ENCODE measurements around the gene UBE3B.

The UBE3B gene

DNA sequence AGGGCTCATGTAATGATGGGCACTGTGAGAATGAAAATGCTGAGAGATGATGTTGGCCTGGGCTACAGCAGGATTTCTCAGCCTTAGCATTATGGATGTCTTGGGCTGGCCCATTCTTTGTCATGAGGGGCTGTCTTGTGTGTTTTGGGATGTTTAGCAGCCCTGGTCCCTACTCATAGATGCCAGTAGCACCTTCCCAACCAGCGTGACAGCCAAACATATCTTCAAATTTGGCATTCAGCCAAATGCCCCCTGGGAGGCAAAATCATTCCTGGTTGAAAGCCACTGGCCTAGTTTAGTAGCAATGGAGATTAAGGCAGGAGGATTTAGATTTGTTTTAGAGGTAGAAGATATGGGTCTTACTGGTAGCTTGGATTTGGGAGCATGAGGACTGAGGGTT, 26.6 kb downstream of the UBE3B start:
- H3K27me3 ChIP-seq (ENCODE audit: control insufficient read depth, insufficient read depth, low read length): no peaks in the 10 kb centered on the region
- no peak overlapping the region for H3K27ac ChIP-seq (ENCODE audit: low read length)
- H3K9ac ChIP-seq (ENCODE audit: low read length): no peak overlapping the region
- H3K4me3 ChIP-seq (ENCODE audit: low read length): no peak overlapping the region
- no peaks in the 10 kb centered on the region for H3K9me3 ChIP-seq (ENCODE audit: control insufficient read depth, low read depth, low read length)
- peaks cover 52% of the 10 kb centered on the region for H3K36me3 ChIP-seq (ENCODE audit: control insufficient read depth, low read depth, low read length)
- H3K4me1 ChIP-seq (ENCODE audit: control insufficient read depth, low read depth, low read length): no peaks in the 10 kb centered on the region

GRCh38 chr12:109510196-109510595, 32.8 kb downstream of the UBE3B start:
- H3K27ac ChIP-seq (ENCODE audit: low read length): no peak overlapping the region
- peaks cover 52% of the 10 kb centered on the region for H3K36me3 ChIP-seq (ENCODE audit: control insufficient read depth, low read depth, low read length)
- no peaks in the 10 kb centered on the region for H3K9me3 ChIP-seq (ENCODE audit: control insufficient read depth, low read depth, low read length)
- no peak overlapping the region for H3K9ac ChIP-seq (ENCODE audit: low read length)
- no peaks in the 10 kb centered on the region for H3K27me3 ChIP-seq (ENCODE audit: control insufficient read depth, insufficient read depth, low read length)
- H3K4me3 ChIP-seq (ENCODE audit: low read length): no peak overlapping the region
- H3K4me1 ChIP-seq (ENCODE audit: control insufficient read depth, low read depth, low read length): no peaks in the 10 kb centered on the region

- Histone ChIP-seq H3K9ac (ENCODE audit: low read length) (no peak overlapping the region), H3K27me3 (ENCODE audit: control insufficient read depth, insufficient read depth, low read length) (no peaks in the 10 kb centered on the region), H3K36me3 (ENCODE audit: control insufficient read depth, low read depth, low read length) (peaks cover 49% of the 10 kb centered on the region), H3K4me3 (ENCODE audit: low read length) (no peak overlapping the region), H3K9me3 (ENCODE audit: control insufficient read depth, low read depth, low read length) (no peaks in the 10 kb centered on the region), H3K27ac (ENCODE audit: low read length) (no peak overlapping the region), H3K4me1 (ENCODE audit: control insufficient read depth, low read depth, low read length) (no peaks in the 10 kb centered on the region)
These were observed 35.2 kb downstream of the UBE3B start for GRCh38 chr12:109512608-109513007.

DNA sequence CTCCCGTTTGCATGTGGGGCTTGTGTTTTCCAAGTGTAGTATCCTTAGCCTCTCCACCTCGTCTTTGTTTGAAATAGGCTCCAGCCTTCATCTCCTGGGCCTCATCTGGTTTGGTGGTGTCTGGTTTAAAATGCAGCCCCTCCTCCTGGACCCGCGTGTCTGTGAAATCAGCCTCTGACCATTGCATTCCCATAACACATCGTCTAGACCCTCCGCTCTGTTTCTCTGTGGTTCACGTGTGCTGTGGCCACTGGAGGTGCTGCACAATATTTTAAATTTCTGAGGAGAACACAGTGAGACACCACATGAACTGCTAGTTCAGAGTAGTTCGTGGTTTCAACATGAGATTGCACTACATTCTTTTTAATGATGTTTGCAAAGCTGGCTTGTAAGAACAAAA, 35.6 kb downstream of the UBE3B start:
- Histone ChIP-seq H3K27me3 (ENCODE audit: control insufficient read depth, insufficient read depth, low read length) (no peaks in the 10 kb centered on the region), H3K4me3 (ENCODE audit: low read length) (no peak overlapping the region), H3K27ac (ENCODE audit: low read length) (no peak overlapping the region), H3K36me3 (ENCODE audit: control insufficient read depth, low read depth, low read length) (peaks cover 46% of the 10 kb centered on the region), H3K4me1 (ENCODE audit: control insufficient read depth, low read depth, low read length) (no peaks in the 10 kb centered on the region), H3K9ac (ENCODE audit: low read length) (no peak overlapping the region), H3K9me3 (ENCODE audit: control insufficient read depth, low read depth, low read length) (no peaks in the 10 kb centered on the region)

DNA sequence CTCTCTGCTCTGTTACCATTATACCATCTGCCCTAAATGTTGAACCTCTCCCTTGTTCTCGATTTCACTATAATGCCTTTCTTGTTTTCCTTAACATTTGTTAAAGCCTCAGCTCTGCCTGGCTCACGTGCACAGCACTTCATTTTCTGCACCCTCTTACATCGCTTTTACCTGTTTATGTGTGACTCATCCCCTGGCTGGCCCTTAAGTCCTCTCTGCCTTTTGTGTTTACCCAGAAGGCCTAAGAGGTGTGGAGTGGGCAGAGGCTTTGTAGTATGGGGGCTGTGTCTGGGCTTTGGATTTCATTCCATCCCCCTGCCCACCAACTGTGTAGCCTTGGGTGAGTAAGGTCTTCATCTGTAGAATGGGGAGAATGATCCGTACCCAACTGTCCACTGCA, 36.5 kb downstream of the UBE3B start:
- Histone ChIP-seq H3K9ac (ENCODE audit: low read length) (no peak overlapping the region), H3K4me3 (ENCODE audit: low read length) (no peak overlapping the region), H3K9me3 (ENCODE audit: control insufficient read depth, low read depth, low read length) (no peaks in the 10 kb centered on the region), H3K27me3 (ENCODE audit: control insufficient read depth, insufficient read depth, low read length) (no peaks in the 10 kb centered on the region), H3K4me1 (ENCODE audit: control insufficient read depth, low read depth, low read length) (no peaks in the 10 kb centered on the region), H3K27ac (ENCODE audit: low read length) (no peak overlapping the region), H3K36me3 (ENCODE audit: control insufficient read depth, low read depth, low read length) (peaks cover 39% of the 10 kb centered on the region)

DNA sequence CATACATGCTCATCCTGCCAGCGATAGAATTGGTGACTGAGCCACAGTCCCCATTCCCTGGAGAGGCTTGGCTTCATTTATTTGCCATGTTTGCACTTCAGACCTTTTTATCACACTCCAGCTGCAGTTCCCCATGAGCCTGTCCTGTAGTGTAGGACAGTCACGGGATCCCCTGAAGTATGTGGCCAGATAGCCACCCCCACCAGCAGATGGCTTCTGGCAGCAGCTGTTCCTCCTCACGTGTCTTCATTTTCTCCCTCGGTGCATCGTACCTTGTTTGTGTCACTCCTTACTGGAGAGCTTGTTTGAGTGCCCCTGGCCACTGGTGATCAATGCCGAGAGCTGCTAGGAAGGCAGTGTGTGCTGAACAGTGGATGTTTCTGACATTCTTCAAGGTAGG, 40.2 kb downstream of the UBE3B start:
- Histone ChIP-seq H3K36me3 (ENCODE audit: control insufficient read depth, low read depth, low read length) (peaks cover 30% of the 10 kb centered on the region), H3K9ac (ENCODE audit: low read length) (no peak overlapping the region), H3K4me1 (ENCODE audit: control insufficient read depth, low read depth, low read length) (no peaks in the 10 kb centered on the region), H3K9me3 (ENCODE audit: control insufficient read depth, low read depth, low read length) (no peaks in the 10 kb centered on the region), H3K27me3 (ENCODE audit: control insufficient read depth, insufficient read depth, low read length) (no peaks in the 10 kb centered on the region), H3K27ac (ENCODE audit: low read length) (no peak overlapping the region), H3K4me3 (ENCODE audit: low read length) (no peak overlapping the region)

DNA sequence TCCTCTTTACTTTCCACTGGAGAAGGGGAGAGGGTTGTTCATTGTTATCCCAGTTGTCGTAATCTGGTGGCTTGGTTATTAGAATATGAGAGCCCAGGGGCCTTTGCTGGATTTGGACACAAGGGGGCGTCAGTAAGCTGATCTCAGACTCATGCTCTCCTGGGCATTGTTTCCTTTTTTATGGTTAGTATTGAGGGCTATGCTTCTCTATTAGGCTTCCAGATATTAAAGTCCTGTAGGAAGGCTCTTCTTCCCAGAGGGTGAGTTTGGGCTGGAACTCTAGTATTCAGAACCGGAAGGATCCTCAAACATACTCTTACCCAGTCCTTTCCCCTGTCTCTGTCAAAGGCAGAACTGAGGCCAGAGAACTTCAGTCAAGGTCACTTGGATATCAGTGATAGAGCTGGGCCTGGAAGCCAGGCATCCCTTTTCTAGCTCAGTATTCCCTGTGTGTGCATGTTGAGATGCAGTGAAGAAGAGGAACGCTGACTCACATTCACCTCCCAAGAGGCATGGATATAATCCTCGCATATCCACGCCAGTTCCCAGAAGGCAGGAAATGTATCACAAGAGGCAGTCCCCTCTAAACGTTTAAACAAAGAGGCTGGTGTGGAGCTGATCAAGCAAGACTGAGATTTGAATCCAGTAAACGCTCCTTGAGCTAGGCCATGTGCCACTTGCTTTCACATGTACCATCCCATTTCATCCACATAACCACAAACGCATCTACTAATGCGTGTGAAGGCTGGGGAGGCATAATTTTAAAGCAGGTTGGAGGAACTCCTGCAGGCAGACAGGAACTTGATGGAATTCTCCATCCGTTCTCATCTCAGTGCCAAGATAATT, 41.6 kb downstream of the UBE3B start:
- H3K27ac ChIP-seq (ENCODE audit: low read length): no peak overlapping the region
- no peak overlapping the region for H3K9ac ChIP-seq (ENCODE audit: low read length)
- no peaks in the 10 kb centered on the region for H3K4me1 ChIP-seq (ENCODE audit: control insufficient read depth, low read depth, low read length)
- no peak overlapping the region for H3K4me3 ChIP-seq (ENCODE audit: low read length)
- H3K27me3 ChIP-seq (ENCODE audit: control insufficient read depth, insufficient read depth, low read length): no peaks in the 10 kb centered on the region
- H3K36me3 ChIP-seq (ENCODE audit: control insufficient read depth, low read depth, low read length): peaks cover 26% of the 10 kb centered on the region
- H3K9me3 ChIP-seq (ENCODE audit: control insufficient read depth, low read depth, low read length): no peaks in the 10 kb centered on the region

- no peak overlapping the region for H3K9ac ChIP-seq (ENCODE audit: low read length)
- no peaks in the 10 kb centered on the region for H3K9me3 ChIP-seq (ENCODE audit: control insufficient read depth, low read depth, low read length)
- H3K36me3 ChIP-seq (ENCODE audit: control insufficient read depth, low read depth, low read length): peaks cover 26% of the 10 kb centered on the region
- H3K4me1 ChIP-seq (ENCODE audit: control insufficient read depth, low read depth, low read length): no peaks in the 10 kb centered on the region
- H3K27me3 ChIP-seq (ENCODE audit: control insufficient read depth, insufficient read depth, low read length): no peaks in the 10 kb centered on the region
- H3K27ac ChIP-seq (ENCODE audit: low read length): no peak overlapping the region
- H3K4me3 ChIP-seq (ENCODE audit: low read length): no peak overlapping the region
These were observed 42.4 kb downstream of the UBE3B start for GRCh38 chr12:109519787-109520186.

DNA sequence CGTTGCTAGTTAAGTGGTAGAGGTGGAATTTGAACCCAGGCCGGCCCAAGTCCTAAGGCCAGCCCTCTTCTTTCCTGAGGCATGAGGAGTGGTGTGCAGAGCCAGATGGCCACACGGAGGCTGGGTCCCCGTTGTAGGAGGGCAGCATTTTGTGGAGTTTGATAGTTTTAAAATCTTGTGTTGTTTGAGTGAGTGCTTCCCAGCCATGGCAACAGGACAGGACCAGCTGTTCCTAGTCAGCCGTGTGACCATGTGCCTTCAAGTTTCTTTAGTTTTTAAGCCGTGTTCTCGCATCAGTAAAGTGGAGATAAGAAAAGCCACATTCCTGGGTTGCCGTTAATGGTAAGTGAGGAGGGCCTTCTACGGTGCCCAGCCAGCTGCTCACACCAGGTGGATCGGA, 44.4 kb downstream of the UBE3B start:
- peaks cover 23% of the 10 kb centered on the region for H3K36me3 ChIP-seq (ENCODE audit: control insufficient read depth, low read depth, low read length)
- H3K4me3 ChIP-seq (ENCODE audit: low read length): no peak overlapping the region
- H3K4me1 ChIP-seq (ENCODE audit: control insufficient read depth, low read depth, low read length): no peaks in the 10 kb centered on the region
- no peaks in the 10 kb centered on the region for H3K9me3 ChIP-seq (ENCODE audit: control insufficient read depth, low read depth, low read length)
- H3K27me3 ChIP-seq (ENCODE audit: control insufficient read depth, insufficient read depth, low read length): no peaks in the 10 kb centered on the region
- no peak overlapping the region for H3K9ac ChIP-seq (ENCODE audit: low read length)
- H3K27ac ChIP-seq (ENCODE audit: low read length): no peak overlapping the region

GRCh38 chr12:109523071-109523470, 45.6 kb downstream of the UBE3B start:
- Histone ChIP-seq H3K9ac (ENCODE audit: low read length) (no peak overlapping the region), H3K27me3 (ENCODE audit: control insufficient read depth, insufficient read depth, low read length) (no peaks in the 10 kb centered on the region), H3K36me3 (ENCODE audit: control insufficient read depth, low read depth, low read length) (peaks cover 13% of the 10 kb centered on the region), H3K4me1 (ENCODE audit: control insufficient read depth, low read depth, low read length) (no peaks in the 10 kb centered on the region), H3K4me3 (ENCODE audit: low read length) (no peak overlapping the region), H3K27ac (ENCODE audit: low read length) (no peak overlapping the region), H3K9me3 (ENCODE audit: control insufficient read depth, low read depth, low read length) (no peaks in the 10 kb centered on the region)

DNA sequence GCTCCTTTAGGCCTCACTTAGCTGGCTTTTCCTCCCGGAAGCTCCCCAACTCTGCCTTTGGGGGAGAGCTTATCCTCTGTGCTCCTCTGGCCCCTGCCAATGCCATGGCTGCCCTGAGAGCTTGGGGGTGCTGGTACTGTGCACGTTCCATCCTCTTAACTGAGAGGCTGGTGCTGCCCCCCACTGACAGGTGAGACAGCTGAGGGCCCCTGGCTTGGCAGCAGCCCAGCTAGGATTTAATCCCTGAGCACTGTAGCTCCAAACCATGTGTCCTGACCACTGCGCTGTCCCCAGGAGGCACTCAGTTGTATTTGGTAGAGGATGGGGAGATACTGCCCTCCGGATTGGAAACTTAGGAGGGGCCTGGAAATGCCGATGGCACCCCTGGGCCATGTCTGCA, 46.1 kb downstream of the UBE3B start:
- no peaks in the 10 kb centered on the region for H3K27me3 ChIP-seq (ENCODE audit: control insufficient read depth, insufficient read depth, low read length)
- H3K4me3 ChIP-seq (ENCODE audit: low read length): no peak overlapping the region
- peaks cover 13% of the 10 kb centered on the region for H3K36me3 ChIP-seq (ENCODE audit: control insufficient read depth, low read depth, low read length)
- H3K27ac ChIP-seq (ENCODE audit: low read length): no peak overlapping the region
- H3K4me1 ChIP-seq (ENCODE audit: control insufficient read depth, low read depth, low read length): no peaks in the 10 kb centered on the region
- H3K9me3 ChIP-seq (ENCODE audit: control insufficient read depth, low read depth, low read length): no peaks in the 10 kb centered on the region
- no peak overlapping the region for H3K9ac ChIP-seq (ENCODE audit: low read length)

Data from iPS-18a (cell line).